GM19395 (cell line): ENCODE results near the gene ZBTB7C.
"Not testable (repeated sequence)": the region's sequence is repeated elsewhere in the genome, so short reads cannot be mapped to it uniquely, and the experiment has no call there.

ENCODE experiments used
- ATAC-seq: cut with Tn5 transposase; IDR thresholded peaks from one replicate; pipeline ENCODE4 v1.9.1; 2021; ENCODE audit warnings: mild to moderate bottlenecking, moderate library complexity; ENCODE audit not compliant: unreplicated experiment

Gene ZBTB7C

DNA sequence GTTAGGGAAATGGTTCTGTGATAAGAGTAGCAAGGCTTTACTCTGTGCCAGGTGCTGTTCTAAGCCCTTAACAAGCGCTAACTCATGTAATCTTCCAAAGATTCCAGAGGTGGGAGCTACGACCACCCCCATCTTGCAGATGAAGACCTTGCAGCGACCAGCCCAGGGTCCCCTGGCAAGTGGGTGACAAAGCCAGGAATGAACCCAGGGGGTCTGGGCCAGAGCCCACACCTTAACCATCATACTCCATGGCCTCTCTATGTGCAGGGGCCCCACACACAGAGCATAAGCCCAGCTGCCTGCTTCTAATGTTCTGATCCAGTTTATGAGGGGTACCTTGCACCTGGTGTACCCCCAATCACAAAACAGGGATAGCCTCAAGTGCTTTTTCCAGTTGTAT lies 105.3 kb downstream of the ZBTB7C start:
- no peak for ATAC-seq

- no peak for ATAC-seq
Observed at GRCh38 chr18:48302736-48303135, 106.4 kb downstream of the ZBTB7C start.

- no peak for ATAC-seq
Observed at GRCh38 chr18:48300463-48300961, 108.7 kb downstream of the ZBTB7C start.

GRCh38 chr18:48297139-48297538 lies 112.0 kb downstream of the ZBTB7C start:
- no peak for ATAC-seq

GRCh38 chr18:48296581-48296980 lies 112.6 kb downstream of the ZBTB7C start:
- no peak for ATAC-seq

DNA sequence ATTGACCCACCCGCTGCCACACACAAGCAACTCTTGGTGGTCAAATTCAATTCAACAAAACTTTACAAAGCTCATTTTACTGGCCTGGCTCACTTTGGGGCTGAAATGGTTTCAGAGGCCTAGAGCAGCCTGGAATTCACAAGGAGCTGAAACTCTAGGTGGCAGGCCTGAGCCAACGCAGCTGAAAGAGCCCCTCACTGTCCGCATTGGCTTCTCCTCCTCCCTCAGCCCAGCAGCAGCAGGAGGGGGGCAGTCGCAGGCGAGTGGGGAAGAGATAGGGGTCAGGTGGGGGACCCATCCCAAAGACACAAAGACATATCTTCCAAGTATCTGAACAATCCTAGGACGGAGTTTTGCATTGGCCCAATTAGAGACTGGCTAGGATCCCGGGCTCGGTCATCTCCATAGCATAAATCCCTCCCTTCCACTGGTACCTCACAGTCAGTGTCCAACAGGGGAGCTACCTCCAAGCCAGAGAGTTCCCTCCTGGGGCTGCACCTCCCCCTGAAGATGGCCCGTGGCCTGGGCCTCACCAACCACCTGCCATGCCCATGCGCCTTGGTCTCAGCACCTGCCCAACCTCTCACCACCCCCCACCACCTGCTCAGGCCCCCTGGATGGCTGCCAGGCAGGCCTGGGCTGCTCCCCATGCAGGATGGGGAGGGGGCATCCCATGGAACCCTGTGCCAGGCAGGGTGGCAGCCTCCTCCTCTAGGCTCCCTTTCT lies 113.4 kb downstream of the ZBTB7C start:
- no peak for ATAC-seq

GRCh38 chr18:48294899-48295585 lies 114.1 kb downstream of the ZBTB7C start:
- ATAC-seq = no peak

DNA sequence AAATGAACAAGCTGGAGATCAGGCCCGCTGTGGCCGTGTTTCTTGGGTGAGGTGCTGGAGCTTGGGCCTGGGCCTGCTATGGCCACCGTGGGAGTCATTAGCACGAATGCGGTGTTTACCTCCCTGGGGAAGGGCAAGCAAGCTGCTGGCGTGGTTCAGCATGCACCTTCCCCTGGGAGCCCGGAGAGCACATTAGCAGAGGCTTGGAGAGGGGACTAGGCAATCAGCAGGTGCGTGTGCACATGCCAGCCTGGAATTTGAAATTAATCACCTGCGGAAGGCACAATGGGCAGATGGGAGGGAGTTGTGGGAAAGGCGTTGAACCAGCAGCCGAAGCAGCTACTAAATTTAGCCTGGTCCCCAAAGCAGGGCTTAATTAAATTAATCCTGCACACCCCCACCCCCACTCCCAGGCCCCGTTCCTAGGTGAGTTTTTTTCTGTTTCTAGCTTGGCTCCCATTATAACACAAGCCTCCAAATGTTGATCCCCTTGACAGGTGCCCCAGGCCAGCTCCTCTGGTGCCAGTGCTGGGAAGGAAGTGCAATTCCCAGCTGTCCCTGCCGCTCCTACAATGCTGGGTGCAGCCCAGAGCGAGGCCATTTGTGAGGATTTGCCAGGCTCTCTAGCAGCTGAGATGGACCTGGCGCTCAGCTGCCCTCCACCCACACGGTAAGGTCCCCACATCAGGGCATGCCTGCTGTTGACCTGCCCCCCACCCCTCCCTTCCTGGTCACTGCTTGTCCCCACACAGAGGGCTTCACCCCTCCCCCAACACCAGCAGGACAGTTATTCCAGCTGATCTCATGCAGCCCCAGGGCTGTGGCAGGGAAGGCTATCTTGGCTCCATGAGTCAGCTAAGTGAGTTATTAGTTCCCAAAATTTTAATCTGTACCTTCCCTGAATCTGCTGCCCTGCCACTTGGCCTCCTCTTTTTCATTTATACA lies 115.0 kb downstream of the ZBTB7C start:
- no peak for ATAC-seq

DNA sequence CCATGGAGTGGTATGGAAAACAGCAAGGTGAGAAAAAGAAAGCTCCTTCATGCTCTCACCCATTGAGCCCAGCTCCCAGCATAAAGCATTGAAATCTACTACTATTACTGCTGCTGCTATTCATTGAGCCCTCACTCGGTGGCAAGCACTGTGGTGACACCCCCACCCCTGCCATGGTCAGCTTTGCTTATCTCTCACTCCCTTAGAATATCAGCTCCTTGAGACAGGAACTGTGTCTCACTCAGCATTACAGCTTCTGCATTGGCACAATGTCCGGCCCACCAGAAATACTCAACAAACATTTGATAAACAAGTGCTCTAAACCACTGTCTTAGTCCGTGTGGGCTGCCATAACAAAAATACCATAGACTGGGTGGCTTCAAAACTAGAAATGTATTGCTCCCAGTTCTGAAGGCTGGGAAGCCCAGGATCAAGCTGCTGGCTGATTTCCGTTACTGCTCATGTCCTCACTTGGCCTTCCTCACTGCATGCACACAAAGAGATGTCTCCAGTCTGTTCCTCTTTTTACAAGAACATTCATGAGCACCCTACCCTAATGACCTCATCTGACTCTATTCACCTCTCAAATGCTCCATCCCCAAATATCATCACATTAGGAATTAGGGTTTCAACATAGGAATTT lies 116.3 kb downstream of the ZBTB7C start:
- no peak for ATAC-seq

- no peak for ATAC-seq
Observed at GRCh38 chr18:48292229-48292628, 117.0 kb downstream of the ZBTB7C start.

DNA sequence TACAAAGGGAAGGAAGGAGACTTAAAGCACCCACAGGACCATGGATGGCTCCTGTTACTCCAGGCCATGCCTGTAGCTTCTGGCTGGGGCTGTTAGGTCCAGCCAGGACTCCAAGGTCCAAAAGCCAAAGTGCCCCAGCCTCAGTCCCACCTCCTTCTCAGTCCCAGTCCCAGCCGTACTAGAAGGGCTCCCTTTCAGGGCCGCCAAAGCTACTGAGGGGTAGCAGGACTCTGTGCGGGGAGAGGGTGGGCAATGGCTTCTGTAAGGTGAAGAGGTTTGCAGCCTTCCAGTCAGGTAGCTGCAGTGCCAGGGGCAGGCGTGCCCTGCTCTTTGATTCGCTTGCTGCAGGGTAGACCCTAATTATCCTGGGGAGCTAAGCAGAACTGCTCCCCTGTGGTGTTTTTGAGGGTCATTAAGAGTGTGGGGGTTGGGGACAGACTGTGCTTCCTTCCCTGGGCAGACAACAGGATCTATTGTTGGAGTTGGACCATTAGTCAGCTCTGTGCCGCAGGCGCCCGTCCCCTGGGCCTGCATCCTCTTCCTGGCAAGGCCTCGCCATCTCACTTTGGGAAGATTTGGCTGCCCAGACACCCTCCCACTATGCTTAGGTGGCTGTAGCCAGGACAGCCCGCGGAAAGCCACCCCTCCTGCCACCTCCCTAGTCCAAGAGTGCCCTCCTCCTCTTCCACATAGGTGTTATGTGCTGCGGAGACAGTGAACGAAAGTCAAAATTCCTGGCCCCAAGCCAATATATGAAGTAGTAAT lies 118.8 kb downstream of the ZBTB7C start:
- ATAC-seq = no peak

DNA sequence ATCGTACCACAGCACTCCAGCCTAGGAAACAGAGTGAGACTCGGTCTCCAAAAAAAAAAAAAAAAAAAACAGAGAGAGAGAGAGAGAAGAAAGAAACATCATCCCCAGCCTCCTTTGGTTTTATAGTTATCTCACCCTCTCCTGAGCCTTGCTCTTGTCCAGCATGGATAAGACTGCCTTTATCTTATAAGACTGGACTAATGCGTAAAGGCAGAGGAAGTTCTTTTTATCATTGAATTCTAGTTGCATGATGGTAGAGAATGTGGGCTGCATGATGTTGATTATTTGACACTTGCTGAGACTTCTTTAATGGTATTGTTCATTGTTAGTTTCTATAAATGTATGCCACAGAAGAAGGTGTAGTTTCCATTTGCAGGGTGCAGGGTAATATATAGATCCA lies 124.4 kb downstream of the ZBTB7C start:
- ATAC-seq = no peak

DNA sequence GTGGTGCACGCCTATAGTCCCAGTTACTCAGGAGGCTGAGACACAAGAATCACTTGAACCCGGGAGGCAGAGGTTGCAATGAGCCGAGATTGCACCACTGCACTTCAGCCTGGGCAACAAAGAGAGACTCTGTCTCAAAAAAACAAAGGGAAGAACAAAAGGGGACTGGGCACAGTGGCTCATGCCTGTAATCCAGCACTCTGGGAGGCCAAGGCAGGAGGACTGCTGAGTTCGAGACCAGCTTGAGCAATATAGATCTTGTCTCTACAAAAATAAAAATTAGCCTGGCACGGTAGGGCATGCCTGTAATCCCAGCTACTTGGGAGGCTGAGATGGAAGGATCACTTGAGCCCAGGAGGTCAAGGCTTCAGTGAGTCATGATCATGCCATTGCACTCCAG lies 125.2 kb downstream of the ZBTB7C start:
- ATAC-seq = not testable (repeated sequence)

DNA sequence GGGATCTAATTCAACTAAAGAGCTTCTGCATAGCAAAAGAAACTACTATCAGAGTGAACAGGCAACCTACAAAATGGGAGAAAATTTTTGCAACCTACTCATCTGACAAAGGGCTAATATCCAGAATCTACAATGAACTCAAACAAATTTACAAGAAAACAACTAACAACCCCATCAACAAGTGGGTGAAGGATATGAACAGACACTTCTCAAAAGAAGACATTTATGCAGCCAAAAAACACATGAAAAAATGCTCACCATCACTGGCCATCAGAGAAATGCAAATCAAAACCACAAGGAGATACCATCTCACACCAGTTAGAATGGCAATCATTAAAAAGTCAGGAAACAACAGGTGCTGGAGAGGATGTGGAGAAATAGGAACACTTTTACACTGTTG lies 127.7 kb downstream of the ZBTB7C start:
- not testable (repeated sequence) for ATAC-seq

- no peak for ATAC-seq
Observed at GRCh38 chr18:48279312-48279711, 129.9 kb downstream of the ZBTB7C start.

DNA sequence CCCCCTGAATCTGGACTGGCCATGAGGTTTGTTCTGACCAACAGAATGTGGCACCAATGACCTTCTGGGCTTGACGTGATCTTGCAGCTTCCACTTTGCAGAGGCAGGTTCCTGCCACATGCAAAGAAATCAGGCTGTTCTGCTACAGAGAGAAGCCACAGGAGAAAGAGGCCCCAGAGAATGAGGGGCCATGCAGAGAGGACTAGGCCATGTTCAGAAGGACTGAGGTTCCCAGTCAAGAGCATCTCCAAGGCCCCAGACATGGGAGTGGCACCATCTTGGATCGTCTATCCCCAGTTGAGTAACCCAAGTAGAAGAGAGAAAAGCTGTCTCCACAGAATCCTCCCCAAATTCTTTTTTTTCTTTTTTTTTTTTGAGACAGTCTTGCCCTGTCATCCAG lies 131.1 kb downstream of the ZBTB7C start:
- ATAC-seq = no peak

DNA sequence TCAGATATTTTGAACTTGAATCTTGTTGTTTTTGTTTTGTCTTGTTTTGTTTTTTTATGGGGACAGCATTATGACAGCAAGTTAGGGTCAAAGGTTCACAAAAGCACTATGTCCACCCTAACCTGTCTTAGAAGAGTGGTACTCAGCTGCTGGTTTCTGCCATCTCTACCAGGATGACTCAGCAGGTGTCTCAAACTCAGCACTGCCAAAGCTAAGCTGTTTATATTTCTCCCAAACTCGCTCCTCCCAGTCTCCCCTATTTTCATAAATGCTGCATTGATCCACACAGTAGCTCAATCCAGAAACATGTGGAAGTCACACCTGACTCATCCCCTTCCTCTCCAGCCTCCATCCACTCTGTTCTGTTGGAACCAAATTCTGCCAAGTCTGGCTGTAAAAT lies 134.9 kb downstream of the ZBTB7C start:
- ATAC-seq = no peak

DNA sequence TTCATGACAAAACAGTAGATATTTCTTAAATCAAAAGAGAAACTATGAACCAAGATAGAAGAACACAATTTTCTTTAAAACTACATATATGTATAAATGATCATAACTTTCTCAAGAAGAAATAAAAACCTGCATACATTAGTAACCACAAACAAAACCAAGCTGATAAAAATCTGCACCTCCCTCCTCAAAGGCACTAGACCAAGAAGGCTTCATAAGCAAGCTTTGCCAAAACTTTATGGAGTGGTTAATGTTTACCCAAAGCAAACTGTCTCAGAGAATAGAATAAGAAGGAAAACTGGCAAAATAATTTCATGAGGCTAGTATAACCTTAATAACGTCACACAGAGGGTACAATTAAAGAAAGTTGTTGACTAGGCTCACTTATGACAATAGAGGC lies 138.3 kb downstream of the ZBTB7C start:
- ATAC-seq = no peak

DNA sequence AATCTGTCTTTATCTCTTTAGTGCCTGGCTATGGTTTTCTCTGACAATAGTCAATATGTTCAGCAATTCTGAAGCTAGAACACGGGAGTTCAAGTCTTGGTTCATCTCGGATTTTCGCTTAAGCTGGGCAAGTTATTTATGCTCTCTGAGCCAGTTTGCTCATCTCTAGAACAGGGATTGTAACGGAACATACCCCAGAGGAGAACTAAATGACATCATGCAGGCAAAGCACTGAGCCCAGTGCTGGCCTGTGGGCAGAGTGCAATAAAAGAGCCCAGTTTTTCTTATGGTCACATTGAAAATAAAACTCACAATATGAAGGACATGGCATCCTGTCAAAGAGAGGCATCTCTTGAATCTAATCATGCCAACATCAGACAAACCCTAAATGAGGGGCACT lies 143.9 kb downstream of the ZBTB7C start:
- ATAC-seq = no peak
